Measurements from ENCODE around the gene AHCY.

DNA sequence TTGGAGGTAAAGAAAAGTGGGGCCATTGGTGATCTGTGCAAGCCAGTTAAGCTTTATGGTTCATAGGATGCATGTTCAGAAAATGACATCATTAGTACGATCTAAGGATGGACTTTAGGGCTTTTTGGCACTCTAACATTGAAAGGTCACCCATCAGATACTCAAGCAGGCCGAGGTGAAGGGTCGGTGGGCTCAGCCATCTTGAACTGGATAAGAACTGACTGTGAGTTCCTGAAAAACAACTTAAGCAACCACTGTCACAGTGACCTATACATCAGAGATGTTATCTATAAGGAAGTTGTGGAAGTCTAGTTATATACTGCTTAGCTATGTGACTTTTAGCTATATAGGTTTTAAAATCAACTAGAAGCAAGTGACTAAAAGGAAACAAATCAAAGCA lies 46.9 kb upstream of the AHCY start:
- TF ChIP-seq TAF1 (IDR thresholded peaks at IDR 0.05; ENCODE audit: borderline replicate concordance, insufficient read depth, low read length) (no peak), FOXP2 (optimal IDR thresholded peaks at IDR 0.05; ENCODE audit: borderline replicate concordance, extremely low read depth, extremely low read length, insufficient read depth) (no peak)
- TF ChIP-seq, protein P1, sequence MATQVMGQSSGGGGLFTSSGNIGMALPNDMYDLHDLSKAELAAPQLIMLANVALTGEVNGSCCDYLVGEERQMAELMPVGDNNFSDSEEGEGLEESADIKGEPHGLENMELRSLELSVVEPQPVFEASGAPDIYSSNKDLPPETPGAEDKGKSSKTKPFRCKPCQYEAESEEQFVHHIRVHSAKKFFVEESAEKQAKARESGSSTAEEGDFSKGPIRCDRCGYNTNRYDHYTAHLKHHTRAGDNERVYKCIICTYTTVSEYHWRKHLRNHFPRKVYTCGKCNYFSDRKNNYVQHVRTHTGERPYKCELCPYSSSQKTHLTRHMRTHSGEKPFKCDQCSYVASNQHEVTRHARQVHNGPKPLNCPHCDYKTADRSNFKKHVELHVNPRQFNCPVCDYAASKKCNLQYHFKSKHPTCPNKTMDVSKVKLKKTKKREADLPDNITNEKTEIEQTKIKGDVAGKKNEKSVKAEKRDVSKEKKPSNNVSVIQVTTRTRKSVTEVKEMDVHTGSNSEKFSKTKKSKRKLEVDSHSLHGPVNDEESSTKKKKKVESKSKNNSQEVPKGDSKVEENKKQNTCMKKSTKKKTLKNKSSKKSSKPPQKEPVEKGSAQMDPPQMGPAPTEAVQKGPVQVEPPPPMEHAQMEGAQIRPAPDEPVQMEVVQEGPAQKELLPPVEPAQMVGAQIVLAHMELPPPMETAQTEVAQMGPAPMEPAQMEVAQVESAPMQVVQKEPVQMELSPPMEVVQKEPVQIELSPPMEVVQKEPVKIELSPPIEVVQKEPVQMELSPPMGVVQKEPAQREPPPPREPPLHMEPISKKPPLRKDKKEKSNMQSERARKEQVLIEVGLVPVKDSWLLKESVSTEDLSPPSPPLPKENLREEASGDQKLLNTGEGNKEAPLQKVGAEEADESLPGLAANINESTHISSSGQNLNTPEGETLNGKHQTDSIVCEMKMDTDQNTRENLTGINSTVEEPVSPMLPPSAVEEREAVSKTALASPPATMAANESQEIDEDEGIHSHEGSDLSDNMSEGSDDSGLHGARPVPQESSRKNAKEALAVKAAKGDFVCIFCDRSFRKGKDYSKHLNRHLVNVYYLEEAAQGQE (IDR thresholded peaks at IDR 0.05; ENCODE audit: insufficient read depth in 1 of 2, low read depth in 2 of 2, low read length in 2 of 2): no peak
